C1 segment of cervical spinal cord (tissue), 14 donors: ENCODE measurements around the gene SYNGR2.

Source experiments
- DNase-seq, 14 donors: peaks; one replicate each; lab custom pipeline; 2025; lab: John Stamatoyannopoulos, UW

The SYNGR2 gene

GRCh38 chr17:78168242-78168902 is at the start of gene SYNGR2:
TSS of gene SYNGR2 (plus strand) at chr17:78168581. CDS start at chr17:78168617, 36 bp downstream.
- peak in 10 of 14 donors; percentile 14 to 73 (median 38) for DNase-seq

- DNase-seq, result no peak
Measured at GRCh38 chr17:78118801-78119241, 49.6 kb upstream of the SYNGR2 start.

GRCh38 chr17:78120537-78120936 is 47.8 kb upstream of the SYNGR2 start:
- no peak for DNase-seq

GRCh38 chr17:78120971-78121800 is 47.2 kb upstream of the SYNGR2 start:
- no peak for DNase-seq

- DNase-seq, result no peak
Measured at GRCh38 chr17:78121801-78122215, 46.6 kb upstream of the SYNGR2 start.

- no peak for DNase-seq
Measured at GRCh38 chr17:78122216-78122930, 46.0 kb upstream of the SYNGR2 start.

- no peak for DNase-seq
Measured at GRCh38 chr17:78122931-78123249, 45.5 kb upstream of the SYNGR2 start.

GRCh38 chr17:78123258-78123929 is 45.0 kb upstream of the SYNGR2 start:
- DNase-seq, result no peak

- DNase-seq, result peak in 1 of 14 donors; percentile 29
Measured at GRCh38 chr17:78124081-78124835, 44.1 kb upstream of the SYNGR2 start.

GRCh38 chr17:78124836-78125137 is 43.6 kb upstream of the SYNGR2 start:
- no peak for DNase-seq

GRCh38 chr17:78125138-78125913 is 43.1 kb upstream of the SYNGR2 start:
- no peak for DNase-seq

- peak in 4 of 14 donors; percentile 42 to 69 (median 50) for DNase-seq
Measured at GRCh38 chr17:78125976-78126894, 42.1 kb upstream of the SYNGR2 start.

GRCh38 chr17:78126895-78127238 is 41.5 kb upstream of the SYNGR2 start:
- no peak for DNase-seq

GRCh38 chr17:78127239-78127887 is 41.0 kb upstream of the SYNGR2 start:
- peak in 12 of 14 donors; percentile 40 to 94 (median 82) for DNase-seq

- DNase-seq, result peak in 8 of 14 donors; percentile 46 to 81 (median 69)
Measured at GRCh38 chr17:78127888-78128550, 40.4 kb upstream of the SYNGR2 start.

- DNase-seq, result peak in 11 of 14 donors; percentile 39 to 84 (median 62)
Measured at GRCh38 chr17:78128551-78129350, 39.6 kb upstream of the SYNGR2 start, which contains the start of gene TMC6. TSS of gene TMC6 (minus strand) at chr17:78128755. CDS start at chr17:78126832, 1,923 bp downstream.
